GM12891 (cell line): ENCODE results near the gene AADACL4.

ENCODE experiments used
- POLR2A ChIP-seq: IDR thresholded peaks from 2 replicates; pipeline ENCODE4 v1.6.1; 2011; ENCODE audit warnings: low read depth, low read length, control low read depth
- TAF1 ChIP-seq: IDR thresholded peaks from 2 replicates; pipeline ENCODE4 v1.6.1; 2011; ENCODE audit warnings: low read depth, low read length, control low read depth

- TF ChIP-seq POLR2A, result no peak
- no peak for TF ChIP-seq TAF1
These were observed 65.8 kb downstream of the AADACL4 start for GRCh38 chr1:12709696-12710095.
